Colonic mucosa (tissue), 4 donors: Measurements from ENCODE around the gene CDH10. TPM values are rescaled to one million over a fixed set of nuclear protein-coding genes. Genes with fewer than 3 reads are reported as not detected.

ENCODE experiments used
- DNase-seq: peaks from one replicate; pipeline ENCODE4 v3.0.0-alpha.2; 2020
- H3K27ac ChIP-seq: fragments of 200-600 bp; one replicate; pipeline ENCODE4 v1.8.0; 2021
- H3K27me3 ChIP-seq: fragments of 200-600 bp; one replicate; pipeline ENCODE4 v1.8.0; 2021
- H3K36me3 ChIP-seq: fragments of 200-600 bp; one replicate; pipeline ENCODE4 v1.8.0; 2021
- H3K4me1 ChIP-seq: fragments of 200-600 bp; one replicate; pipeline ENCODE4 v1.8.0; 2021; ENCODE audit warnings: mild to moderate bottlenecking
- H3K4me3 ChIP-seq: fragments of 200-600 bp; one replicate; pipeline ENCODE4 v1.8.0; 2021
- H3K9ac ChIP-seq, 2 donors: one replicate each; pipeline ENCODE4 v1.7.0; 2013; ENCODE audit warnings: control low read depth in 2 of 2, low read depth in 2 of 2, low read length in 2 of 2
- H3K9me3 ChIP-seq: fragments of 200-600 bp; one replicate; pipeline ENCODE4 v1.8.0; 2021
- intact Hi-C: fragments of 100-400 bp; cut with DNase I; formaldehyde crosslinking; loops from one replicate; pipeline ENCODE4 v1.14.1; 2022
- total RNA-seq, 2 donors: library from RNA; stranded (reverse); fragmentation: NEBNext Ultra II Directional in 1 of 2; extraction: Animal tissue kit (Norgen Biotek cat#: 25700) in 1 of 2; gene quantifications; one replicate each; pipeline ENCODE4 v1.2.1, GENCODE V29; 2021
- TF ChIP-seq, protein P1 (sequence below): fragments of 200-600 bp; IDR thresholded peaks from one replicate; pipeline ENCODE4 v1.8.0; 2022; ENCODE audit warnings: antibody characterized with exemption, mild to moderate bottlenecking
- donor health status: healthy.
- donor health status: DM: no; HTN: no; CAD: no.
- donor health status: DM: no; HTN: no; CAD: no.

CDH10 gene
- total RNA-seq, 2 donors from 2014 or later = 0.07 to 0.13 TPM

DNA sequence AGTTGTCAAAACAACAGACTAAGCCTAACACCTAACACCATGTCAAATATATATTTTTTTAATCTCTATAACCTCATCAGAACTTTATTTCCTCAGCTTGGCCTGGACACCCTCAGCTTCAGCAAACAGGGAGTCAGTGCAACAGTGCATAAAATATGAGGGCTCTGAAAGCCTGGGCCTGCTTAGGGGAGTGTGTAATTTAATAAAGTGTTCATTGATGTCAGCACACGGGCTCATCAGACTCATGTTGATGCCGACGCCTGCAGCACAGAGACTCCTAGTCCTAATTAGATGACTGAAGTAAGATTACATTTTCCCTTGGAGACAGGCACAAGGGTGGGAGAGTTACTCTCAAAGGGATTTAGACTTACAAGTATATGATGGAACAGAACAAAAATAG, 37.8 kb downstream of the CDH10 start:
- no peak for DNase-seq
- Histone ChIP-seq H3K27me3 (no peaks in the 10 kb centered on the region), H3K9me3 (no peaks in the 10 kb centered on the region), H3K4me3 (no peak overlapping the region), H3K9ac (no peak overlapping the region), H3K4me1 (no peaks in the 10 kb centered on the region), H3K36me3 (no peaks in the 10 kb centered on the region), H3K27ac (no peak overlapping the region)
- intact Hi-C loops = no loop called here
- TF ChIP-seq, protein P1, sequence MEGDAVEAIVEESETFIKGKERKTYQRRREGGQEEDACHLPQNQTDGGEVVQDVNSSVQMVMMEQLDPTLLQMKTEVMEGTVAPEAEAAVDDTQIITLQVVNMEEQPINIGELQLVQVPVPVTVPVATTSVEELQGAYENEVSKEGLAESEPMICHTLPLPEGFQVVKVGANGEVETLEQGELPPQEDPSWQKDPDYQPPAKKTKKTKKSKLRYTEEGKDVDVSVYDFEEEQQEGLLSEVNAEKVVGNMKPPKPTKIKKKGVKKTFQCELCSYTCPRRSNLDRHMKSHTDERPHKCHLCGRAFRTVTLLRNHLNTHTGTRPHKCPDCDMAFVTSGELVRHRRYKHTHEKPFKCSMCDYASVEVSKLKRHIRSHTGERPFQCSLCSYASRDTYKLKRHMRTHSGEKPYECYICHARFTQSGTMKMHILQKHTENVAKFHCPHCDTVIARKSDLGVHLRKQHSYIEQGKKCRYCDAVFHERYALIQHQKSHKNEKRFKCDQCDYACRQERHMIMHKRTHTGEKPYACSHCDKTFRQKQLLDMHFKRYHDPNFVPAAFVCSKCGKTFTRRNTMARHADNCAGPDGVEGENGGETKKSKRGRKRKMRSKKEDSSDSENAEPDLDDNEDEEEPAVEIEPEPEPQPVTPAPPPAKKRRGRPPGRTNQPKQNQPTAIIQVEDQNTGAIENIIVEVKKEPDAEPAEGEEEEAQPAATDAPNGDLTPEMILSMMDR = no peak

DNA sequence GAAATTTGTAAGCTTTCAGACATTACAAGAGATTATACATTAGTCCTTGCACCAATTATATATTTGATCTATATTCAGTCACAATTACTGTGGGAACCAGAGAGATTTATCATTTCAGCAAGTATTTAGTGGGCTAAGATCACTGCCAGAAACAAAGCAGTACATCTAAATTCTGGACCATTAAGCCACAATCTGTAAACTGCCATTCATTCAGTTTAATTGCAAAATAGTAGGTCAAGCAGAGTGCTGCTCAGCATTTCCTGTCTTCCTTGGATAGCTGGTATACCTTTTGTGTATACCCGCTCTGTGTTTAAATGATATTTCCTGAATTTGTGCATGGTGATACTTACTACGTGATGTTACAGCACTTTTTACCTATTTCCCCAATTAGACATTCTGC, 42.6 kb downstream of the CDH10 start:
- Histone ChIP-seq H3K9me3 (no peaks in the 10 kb centered on the region), H3K9ac (no peak overlapping the region), H3K27ac (no peak overlapping the region), H3K4me3 (no peak overlapping the region), H3K27me3 (no peaks in the 10 kb centered on the region), H3K4me1 (no peaks in the 10 kb centered on the region), H3K36me3 (no peaks in the 10 kb centered on the region)
- no peak for DNase-seq
- TF ChIP-seq, protein P1 = no peak
- intact Hi-C loops = no loop called here

DNA sequence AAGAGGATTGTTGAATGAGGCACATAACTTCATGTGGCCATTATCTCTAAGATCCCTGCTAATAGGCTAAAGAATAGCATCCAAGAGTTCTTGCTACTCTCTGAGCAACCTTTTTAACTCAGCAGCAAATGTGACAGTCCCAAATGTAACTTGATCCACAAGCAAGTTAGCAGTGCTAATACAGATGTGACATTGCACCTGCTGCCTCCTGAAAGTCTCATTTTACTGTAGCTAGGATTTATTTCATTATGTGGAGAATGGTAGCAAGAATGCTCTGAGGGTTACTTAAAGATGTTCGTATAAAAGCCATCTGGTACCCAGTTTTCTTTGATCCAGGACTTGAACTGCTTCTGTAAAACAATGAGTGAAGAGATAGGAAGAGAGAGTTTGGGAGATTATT, 45.8 kb downstream of the CDH10 start:
- no peak overlapping the region for H3K9ac ChIP-seq
- H3K27ac ChIP-seq = no peak overlapping the region
- H3K27me3 ChIP-seq = no peaks in the 10 kb centered on the region
- H3K9me3 ChIP-seq = no peaks in the 10 kb centered on the region
- no peaks in the 10 kb centered on the region for H3K4me1 ChIP-seq
- H3K4me3 ChIP-seq = no peak overlapping the region
- intact Hi-C loops = no loop called here
- TF ChIP-seq, protein P1 = no peak
- no peaks in the 10 kb centered on the region for H3K36me3 ChIP-seq
- no peak for DNase-seq

DNA sequence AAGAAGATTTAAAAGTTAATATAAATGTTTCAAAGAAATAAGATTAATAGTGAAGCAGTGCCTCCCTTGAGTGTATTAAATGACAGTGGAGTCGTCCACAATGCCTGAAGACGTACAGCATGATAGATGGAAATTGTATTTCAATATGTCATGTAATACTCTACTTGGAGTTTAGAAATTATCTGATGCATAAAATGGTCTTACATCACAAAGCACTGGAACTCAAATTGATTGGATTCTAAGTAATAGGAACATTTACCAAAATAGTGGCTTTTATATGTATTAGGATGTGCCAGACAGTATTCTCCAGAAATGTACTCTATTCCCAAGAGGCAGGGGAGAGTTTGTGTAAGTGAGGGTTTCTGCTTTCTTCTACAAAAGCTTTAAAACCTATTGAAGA, 49.4 kb downstream of the CDH10 start:
- Histone ChIP-seq H3K4me1 (no peaks in the 10 kb centered on the region), H3K9ac (no peak overlapping the region), H3K9me3 (no peaks in the 10 kb centered on the region), H3K4me3 (no peak overlapping the region), H3K27ac (no peak overlapping the region), H3K36me3 (no peaks in the 10 kb centered on the region), H3K27me3 (no peaks in the 10 kb centered on the region)
- TF ChIP-seq, protein P1 = no peak
- intact Hi-C loops = no loop called here
- DNase-seq = no peak

DNA sequence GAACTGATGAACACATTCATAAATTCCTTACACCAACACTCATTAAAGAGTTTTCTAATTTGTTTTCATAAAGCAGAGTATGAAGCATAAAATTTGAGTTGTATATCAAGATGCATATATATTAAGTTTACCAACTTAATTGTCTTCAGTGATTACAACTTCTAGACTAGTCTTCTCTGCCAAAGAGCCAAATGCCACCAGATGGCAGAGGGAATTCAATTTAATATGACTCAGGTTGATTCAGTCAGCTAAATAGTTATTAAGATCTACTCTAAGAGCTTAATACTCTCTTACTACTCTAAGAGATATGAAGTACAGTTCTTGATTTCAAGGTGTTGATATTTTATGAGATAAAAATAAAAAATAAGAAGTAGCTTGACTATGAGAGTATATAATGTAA, 53.4 kb downstream of the CDH10 start:
- Histone ChIP-seq H3K36me3 (no peaks in the 10 kb centered on the region), H3K27me3 (no peaks in the 10 kb centered on the region), H3K9ac (no peak overlapping the region), H3K4me3 (no peak overlapping the region), H3K4me1 (no peaks in the 10 kb centered on the region), H3K9me3 (no peaks in the 10 kb centered on the region), H3K27ac (no peak overlapping the region)
- DNase-seq = no peak
- TF ChIP-seq, protein P1 = no peak
- intact Hi-C loops = no loop called here

DNA sequence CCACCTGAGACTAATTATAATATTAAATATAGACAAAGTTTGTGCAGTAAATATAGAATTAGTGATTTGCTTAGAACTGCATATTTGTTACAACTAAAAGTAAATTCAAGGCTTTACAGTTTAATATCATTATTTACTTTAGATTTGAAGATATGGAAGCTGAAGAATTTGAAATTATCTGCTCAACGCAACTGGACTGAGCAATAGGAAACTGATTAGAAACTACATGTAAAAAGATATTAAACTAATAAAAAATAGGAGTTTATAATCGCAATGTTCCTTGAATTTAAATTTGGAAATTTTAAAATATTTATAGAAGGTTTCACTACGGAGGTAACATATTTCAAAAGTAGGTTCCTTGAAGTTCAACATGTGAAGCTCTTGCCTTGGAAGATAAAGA, 55.2 kb downstream of the CDH10 start:
- H3K4me1 ChIP-seq = no peaks in the 10 kb centered on the region
- no peaks in the 10 kb centered on the region for H3K9me3 ChIP-seq
- H3K9ac ChIP-seq = no peak overlapping the region
- H3K27ac ChIP-seq = no peak overlapping the region
- no peak for DNase-seq
- TF ChIP-seq, protein P1 = no peak
- H3K36me3 ChIP-seq = no peaks in the 10 kb centered on the region
- intact Hi-C loops = no loop called here
- H3K27me3 ChIP-seq = no peaks in the 10 kb centered on the region
- no peak overlapping the region for H3K4me3 ChIP-seq
